ENCODE measurements around the gene RPS14. TPM values are rescaled to one million over a fixed set of nuclear protein-coding genes. Genes with fewer than 3 reads are reported as not detected.

RPS14 gene
- total RNA-seq, 1 donor from 2014 or later: 3,639 TPM

DNA sequence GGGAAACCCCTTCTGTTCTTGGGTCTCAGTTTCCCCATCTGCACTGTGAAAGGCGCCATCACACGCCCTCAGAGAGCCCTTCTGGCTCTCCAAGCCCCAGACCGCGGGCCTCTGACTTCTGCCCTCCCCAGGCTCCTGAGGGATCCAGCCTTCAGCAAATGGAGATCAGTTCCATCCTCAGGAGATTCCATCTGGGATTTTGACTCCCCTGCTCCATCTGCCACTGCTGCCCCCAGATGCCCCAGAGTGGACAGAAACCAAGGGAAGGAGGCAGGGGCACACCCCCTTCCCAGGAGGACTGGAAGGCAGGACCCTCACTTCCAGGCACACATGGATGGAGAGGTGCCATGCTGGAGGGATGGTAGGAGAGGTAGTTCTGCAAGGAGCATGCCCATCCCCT, 18.7 kb upstream of the RPS14 start:
- Histone ChIP-seq H3K9ac (no peak overlapping the region), H2AFZ (replicated peaks) (no peak overlapping the region), H3K4me1 (peaks cover 5% of the 10 kb centered on the region), H3K9me3 (ENCODE audit: low read depth) (no peaks in the 10 kb centered on the region), H3K79me2 (ENCODE audit: low read depth) (no peaks in the 10 kb centered on the region), H3K36me3 (no peaks in the 10 kb centered on the region), H4K20me1 (ENCODE audit: low read depth) (no peaks in the 10 kb centered on the region), H3K27me3 (no peaks in the 10 kb centered on the region), H3K27ac (no peak overlapping the region), H3K4me2 (no peak overlapping the region), H3F3A (ENCODE audit: low read depth) (peaks cover 14% of the 10 kb centered on the region), H3K4me3 (no peak overlapping the region)
- Mint-ChIP-seq H3K27ac (no peak overlapping the region), H3K4me3 (no peak overlapping the region), H3K36me3 (no peaks in the 10 kb centered on the region), H3K4me1 (peaks cover 11% of the 10 kb centered on the region), H3K9me3 (no peaks in the 10 kb centered on the region), H3K27me3 (ENCODE audit: insufficient read depth, low read depth) (peaks cover 6% of the 10 kb centered on the region)
- DNase-seq (ENCODE audit: low spot score): no peak
- TF ChIP-seq, protein P1, sequence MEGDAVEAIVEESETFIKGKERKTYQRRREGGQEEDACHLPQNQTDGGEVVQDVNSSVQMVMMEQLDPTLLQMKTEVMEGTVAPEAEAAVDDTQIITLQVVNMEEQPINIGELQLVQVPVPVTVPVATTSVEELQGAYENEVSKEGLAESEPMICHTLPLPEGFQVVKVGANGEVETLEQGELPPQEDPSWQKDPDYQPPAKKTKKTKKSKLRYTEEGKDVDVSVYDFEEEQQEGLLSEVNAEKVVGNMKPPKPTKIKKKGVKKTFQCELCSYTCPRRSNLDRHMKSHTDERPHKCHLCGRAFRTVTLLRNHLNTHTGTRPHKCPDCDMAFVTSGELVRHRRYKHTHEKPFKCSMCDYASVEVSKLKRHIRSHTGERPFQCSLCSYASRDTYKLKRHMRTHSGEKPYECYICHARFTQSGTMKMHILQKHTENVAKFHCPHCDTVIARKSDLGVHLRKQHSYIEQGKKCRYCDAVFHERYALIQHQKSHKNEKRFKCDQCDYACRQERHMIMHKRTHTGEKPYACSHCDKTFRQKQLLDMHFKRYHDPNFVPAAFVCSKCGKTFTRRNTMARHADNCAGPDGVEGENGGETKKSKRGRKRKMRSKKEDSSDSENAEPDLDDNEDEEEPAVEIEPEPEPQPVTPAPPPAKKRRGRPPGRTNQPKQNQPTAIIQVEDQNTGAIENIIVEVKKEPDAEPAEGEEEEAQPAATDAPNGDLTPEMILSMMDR (IDR thresholded peaks at IDR 0.05): no peak
- TF ChIP-seq EZH2 (IDR thresholded peaks at IDR 0.05) (no peak), EZH2phosphoT487 (IDR thresholded peaks at IDR 0.05) (no peak)

DNA sequence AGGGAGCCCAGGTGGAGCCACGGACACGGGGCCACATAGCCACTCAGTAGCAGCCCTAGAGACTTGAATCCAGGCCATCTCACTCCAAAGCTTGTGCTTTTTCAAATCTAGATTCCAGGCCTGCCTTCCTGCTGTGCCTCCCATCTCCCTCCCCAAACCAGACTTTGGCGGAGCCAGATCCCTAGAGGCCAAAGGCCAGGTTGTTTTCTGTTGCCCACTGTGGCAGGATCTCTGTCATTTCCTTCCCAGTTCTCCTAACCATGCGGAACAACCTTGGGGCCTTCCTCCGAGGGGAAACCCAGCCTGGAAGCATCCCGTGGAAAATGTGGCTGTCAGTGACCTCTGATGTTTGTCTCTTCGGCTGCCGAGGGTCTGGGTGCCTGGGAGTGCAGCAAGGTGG, 16.4 kb upstream of the RPS14 start:
- H3K4me3 ChIP-seq: no peak overlapping the region
- Mint-ChIP-seq H3K36me3 (no peaks in the 10 kb centered on the region), H3K27me3 (ENCODE audit: insufficient read depth, low read depth) (peaks cover 7% of the 10 kb centered on the region), H3K9me3 (no peaks in the 10 kb centered on the region), H3K27ac (no peak overlapping the region), H3K4me1 (peaks cover 11% of the 10 kb centered on the region), H3K4me3 (no peak overlapping the region)
- TF ChIP-seq, protein P1 (IDR thresholded peaks at IDR 0.05): no peak
- TF ChIP-seq EZH2phosphoT487 (IDR thresholded peaks at IDR 0.05): no peak
- TF ChIP-seq EZH2 (IDR thresholded peaks at IDR 0.05): no peak
- peaks cover 16% of the 10 kb centered on the region for H3K4me1 ChIP-seq
- no peaks in the 10 kb centered on the region for H3K9me3 ChIP-seq (ENCODE audit: low read depth)
- H3K4me2 ChIP-seq: no peak overlapping the region
- peaks cover 23% of the 10 kb centered on the region for H3F3A ChIP-seq (ENCODE audit: low read depth)
- no peaks in the 10 kb centered on the region for H4K20me1 ChIP-seq (ENCODE audit: low read depth)
- no peak overlapping the region for H3K27ac ChIP-seq
- DNase-seq (ENCODE audit: low spot score): no peak
- H2AFZ ChIP-seq (replicated peaks): no peak overlapping the region
- no peaks in the 10 kb centered on the region for H3K36me3 ChIP-seq
- H3K79me2 ChIP-seq (ENCODE audit: low read depth): no peaks in the 10 kb centered on the region
- no peaks in the 10 kb centered on the region for H3K27me3 ChIP-seq
- no peak overlapping the region for H3K9ac ChIP-seq

DNA sequence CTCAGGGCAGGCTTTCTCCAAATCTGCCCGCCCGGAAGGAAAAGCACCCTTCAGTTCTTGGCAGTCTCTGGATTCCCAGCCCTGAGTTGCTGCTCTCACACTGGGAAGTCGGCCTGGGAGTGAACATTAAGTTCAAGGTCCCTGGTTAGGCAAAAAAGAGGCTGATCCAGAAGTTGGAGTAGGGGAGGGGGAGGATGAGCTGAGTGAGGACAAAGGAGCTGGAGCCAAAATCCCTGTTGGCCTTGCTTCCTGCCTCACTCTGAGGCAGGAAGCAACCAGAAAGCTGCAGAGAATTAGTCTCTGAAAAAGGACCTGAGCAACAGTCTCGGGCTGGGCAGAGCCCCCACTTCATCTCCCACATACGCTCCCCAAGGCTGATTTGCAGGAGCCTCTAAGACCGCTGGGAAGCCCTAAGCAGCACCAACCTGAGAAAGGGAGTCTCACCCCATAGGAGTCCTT, 15.0 kb upstream of the RPS14 start:
- Mint-ChIP-seq H3K4me1 (peaks cover 14% of the 10 kb centered on the region), H3K27me3 (ENCODE audit: insufficient read depth, low read depth) (peaks cover 9% of the 10 kb centered on the region), H3K27ac (no peak overlapping the region), H3K4me3 (no peak overlapping the region), H3K36me3 (no peaks in the 10 kb centered on the region), H3K9me3 (no peaks in the 10 kb centered on the region)
- no peak overlapping the region for H3K27ac ChIP-seq
- TF ChIP-seq EZH2 (IDR thresholded peaks at IDR 0.05) (no peak), EZH2phosphoT487 (IDR thresholded peaks at IDR 0.05) (no peak)
- TF ChIP-seq, protein P1 (IDR thresholded peaks at IDR 0.05): no peak
- H4K20me1 ChIP-seq (ENCODE audit: low read depth): no peaks in the 10 kb centered on the region
- H3K79me2 ChIP-seq (ENCODE audit: low read depth): no peaks in the 10 kb centered on the region
- DNase-seq (ENCODE audit: low spot score): no peak
- H3K9me3 ChIP-seq (ENCODE audit: low read depth): no peaks in the 10 kb centered on the region
- peaks cover 30% of the 10 kb centered on the region for H3F3A ChIP-seq (ENCODE audit: low read depth)
- no peak overlapping the region for H3K9ac ChIP-seq
- H3K4me3 ChIP-seq: no peak overlapping the region
- no peaks in the 10 kb centered on the region for H3K27me3 ChIP-seq
- H2AFZ ChIP-seq (replicated peaks): no peak overlapping the region
- no peaks in the 10 kb centered on the region for H3K36me3 ChIP-seq
- peaks cover 18% of the 10 kb centered on the region for H3K4me1 ChIP-seq
- H3K4me2 ChIP-seq: no peak overlapping the region
